ENCODE data around the gene C16orf95. TPM values are rescaled to one million over a fixed set of nuclear protein-coding genes. Genes with fewer than 3 reads are reported as not detected.

Gene C16orf95
- polyA plus RNA-seq, 3 donors: 4.3 to 5.0 (median 5.0) TPM

DNA sequence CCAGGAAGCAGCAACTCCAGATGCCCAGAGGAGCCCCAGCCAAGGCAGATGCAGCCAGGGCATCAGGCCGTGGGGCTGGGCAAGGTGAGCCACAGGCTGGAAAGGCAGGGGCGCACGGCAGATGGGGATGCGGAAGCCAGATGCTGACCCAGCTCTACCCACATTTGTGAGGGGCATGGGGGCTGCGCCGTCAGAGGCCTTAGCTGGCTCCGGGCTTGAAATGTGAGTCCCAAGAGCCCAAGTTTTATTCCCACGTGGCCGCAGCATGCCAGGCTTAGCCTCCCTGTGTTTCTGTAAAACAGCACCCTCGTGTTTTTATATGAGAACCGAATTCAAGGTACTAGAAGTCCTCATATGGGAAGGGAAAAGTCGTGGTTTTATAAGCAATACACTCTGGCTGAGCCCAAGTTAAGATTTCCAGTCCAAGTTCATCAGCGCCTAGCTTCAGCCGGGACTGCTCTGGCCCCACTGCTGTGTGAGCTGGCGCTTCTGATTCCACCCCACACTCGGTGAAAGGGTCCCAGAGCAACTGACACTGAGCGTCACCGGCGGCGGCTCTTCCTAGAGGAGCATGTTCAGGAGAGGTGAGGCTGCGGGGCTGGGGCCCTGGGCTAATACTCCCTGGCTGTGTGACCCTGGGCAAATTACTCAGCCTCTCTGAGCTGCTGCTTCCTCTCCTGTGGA is 6.7 kb upstream of the C16orf95 start:
- DNase-seq (ENCODE audit: extremely low read depth in 1 of 11, low read depth in 9 of 11, low spot score in 4 of 11): no peak

GRCh38 chr16:87322833-87323726 is 5.9 kb upstream of the C16orf95 start:
- no peak for DNase-seq (ENCODE audit: extremely low read depth in 1 of 11, low read depth in 9 of 11, low spot score in 4 of 11)

GRCh38 chr16:87322360-87322759 is 5.2 kb upstream of the C16orf95 start:
- DNase-seq (ENCODE audit: extremely low read depth in 1 of 11, low read depth in 9 of 11, low spot score in 4 of 11): no peak

GRCh38 chr16:87321336-87322107 is 4.3 kb upstream of the C16orf95 start:
- DNase-seq (ENCODE audit: extremely low read depth in 1 of 11, low read depth in 9 of 11, low spot score in 4 of 11): no peak

DNA sequence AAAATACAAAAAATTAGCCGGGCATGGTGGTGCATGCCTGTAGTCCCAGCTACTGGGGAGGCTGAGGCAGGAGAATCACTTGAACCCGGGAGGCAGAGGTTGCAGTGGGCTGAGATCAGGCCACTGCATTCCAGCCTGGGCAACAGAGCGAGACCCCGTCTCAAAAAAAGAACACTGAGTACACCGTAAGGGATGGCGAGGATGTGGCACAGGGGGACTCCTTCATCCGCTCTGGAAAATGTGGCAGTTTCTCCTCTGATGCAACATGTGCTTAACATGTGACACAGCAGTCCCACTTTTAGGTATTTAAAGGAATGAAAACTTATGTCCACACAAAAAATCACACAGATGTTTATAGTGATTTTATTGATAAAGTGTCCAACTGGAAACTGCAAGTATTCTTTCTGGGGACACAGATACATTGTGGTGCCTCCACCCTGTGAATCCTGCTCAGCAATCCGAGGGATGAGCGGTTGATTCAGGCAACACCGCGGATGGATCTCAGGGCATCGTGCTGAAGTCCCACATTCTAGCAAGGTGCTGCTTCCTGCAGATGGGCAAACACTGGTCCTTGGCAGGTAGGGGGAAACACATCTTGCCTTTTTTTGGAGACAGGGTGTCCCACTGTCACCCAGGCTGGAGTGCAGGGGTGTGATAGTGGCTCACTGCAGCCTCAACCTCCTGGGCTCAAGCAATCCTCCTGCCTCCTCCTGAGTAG is 3.5 kb upstream of the C16orf95 start:
- DNase-seq (ENCODE audit: extremely low read depth in 1 of 11, low read depth in 9 of 11, low spot score in 4 of 11): no peak

DNA sequence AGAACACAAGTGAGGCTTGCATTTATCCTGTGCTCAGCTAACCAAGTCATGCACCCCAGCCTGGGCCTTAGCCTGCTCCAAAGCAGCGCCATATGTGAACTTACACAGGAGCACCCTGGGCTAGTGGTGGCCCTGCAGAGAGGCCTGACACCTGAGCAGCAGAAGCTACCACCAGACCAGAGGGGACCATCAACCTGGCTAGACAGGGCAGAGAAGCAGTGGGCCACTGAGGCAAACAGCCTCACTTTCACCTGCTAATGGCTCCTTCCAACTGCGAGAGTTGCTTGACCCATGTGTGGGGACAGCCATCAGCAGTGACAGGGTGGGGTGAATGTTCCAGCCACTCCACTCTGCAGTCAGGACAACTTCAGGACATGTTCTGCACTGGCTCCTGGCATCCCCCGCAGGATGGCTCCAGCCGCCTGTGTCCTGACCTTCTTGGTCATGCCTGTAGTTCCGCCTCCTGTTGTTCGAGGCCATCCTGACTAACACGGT is 2.9 kb upstream of the C16orf95 start:
- no peak for DNase-seq (ENCODE audit: extremely low read depth in 1 of 11, low read depth in 9 of 11, low spot score in 4 of 11)

GRCh38 chr16:87319011-87319410 is 1.8 kb upstream of the C16orf95 start:
- no peak for DNase-seq (ENCODE audit: extremely low read depth in 1 of 11, low read depth in 9 of 11, low spot score in 4 of 11)

- peak in 3 of 11 donors; percentile 26 to 41 (median 27) for DNase-seq (ENCODE audit: extremely low read depth in 1 of 11, low read depth in 9 of 11, low spot score in 4 of 11)
Observed at GRCh38 chr16:87317750-87318644, 805 bp upstream of the C16orf95 start.

GRCh38 chr16:87316450-87316922 is 706 bp downstream of the C16orf95 start:
- no peak for DNase-seq (ENCODE audit: extremely low read depth in 1 of 11, low read depth in 9 of 11, low spot score in 4 of 11)

- no peak for DNase-seq (ENCODE audit: extremely low read depth in 1 of 11, low read depth in 9 of 11, low spot score in 4 of 11)
Observed at GRCh38 chr16:87314990-87315420, 2.2 kb downstream of the C16orf95 start.

GRCh38 chr16:87312008-87312407 is 5.2 kb downstream of the C16orf95 start:
- DNase-seq (ENCODE audit: extremely low read depth in 1 of 11, low read depth in 9 of 11, low spot score in 4 of 11): no peak

DNA sequence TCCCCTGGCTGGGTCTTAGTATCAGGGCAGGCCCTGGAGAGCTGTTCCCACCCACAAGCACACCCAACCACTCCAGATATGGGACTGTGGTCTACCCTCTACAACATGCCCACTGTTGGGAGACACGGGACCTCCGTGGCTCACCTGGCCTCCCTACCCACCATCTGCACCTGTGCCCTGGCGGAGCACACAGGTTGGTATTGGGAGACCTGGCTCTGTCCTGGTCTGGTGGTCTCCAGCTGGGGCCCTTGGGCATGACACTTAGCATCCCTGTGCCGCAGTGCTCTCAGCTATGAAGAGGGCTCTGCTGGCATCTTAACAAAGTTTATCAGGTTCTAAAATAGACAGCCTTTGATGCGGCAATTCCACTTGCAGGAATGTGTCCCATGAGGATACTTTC is 5.8 kb downstream of the C16orf95 start:
- no peak for DNase-seq (ENCODE audit: extremely low read depth in 1 of 11, low read depth in 9 of 11, low spot score in 4 of 11)

GRCh38 chr16:87310610-87311009 is 6.6 kb downstream of the C16orf95 start:
- DNase-seq (ENCODE audit: extremely low read depth in 1 of 11, low read depth in 9 of 11, low spot score in 4 of 11): no peak

DNA sequence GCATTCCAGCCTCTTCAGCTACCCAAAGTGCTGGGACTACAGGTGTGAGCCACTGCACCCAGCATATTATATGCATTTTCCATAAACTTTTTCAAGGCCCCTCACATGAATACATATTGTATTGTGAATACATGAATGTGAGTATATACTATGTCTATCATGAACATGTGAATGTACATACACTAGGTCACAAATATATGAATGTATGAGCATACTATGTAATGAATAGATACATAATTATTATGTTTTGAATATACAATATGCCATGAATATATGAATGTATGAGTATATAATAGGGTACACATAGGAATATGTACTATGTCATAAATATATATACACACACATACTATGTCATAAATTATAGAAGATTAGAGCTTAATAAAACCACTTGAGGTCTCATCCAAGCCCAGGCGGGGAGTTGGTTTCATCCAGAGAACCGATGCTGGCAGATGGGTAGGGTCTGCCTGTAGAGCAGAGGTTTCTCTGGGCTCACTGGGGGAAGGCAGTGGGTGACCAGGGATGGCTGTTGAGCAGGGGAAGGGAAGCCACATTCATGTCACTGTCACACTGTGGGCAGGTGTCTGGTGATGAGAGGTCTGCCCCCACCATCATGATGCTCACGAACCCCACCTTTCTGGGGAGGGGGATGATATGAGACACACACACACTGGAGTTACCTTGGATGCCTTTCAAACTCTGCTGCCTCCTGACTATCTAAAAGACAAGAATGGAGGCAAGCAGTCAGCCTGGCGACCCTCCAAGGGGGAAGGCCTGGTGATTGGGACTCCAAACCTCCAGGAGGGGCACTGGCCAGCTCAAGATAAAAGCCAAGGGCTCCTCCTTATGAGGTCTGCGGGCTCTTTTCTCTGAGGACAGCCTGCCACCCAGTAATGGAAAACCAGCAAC is 7.3 kb downstream of the C16orf95 start:
- DNase-seq (ENCODE audit: extremely low read depth in 1 of 11, low read depth in 9 of 11, low spot score in 4 of 11): no peak

- DNase-seq (ENCODE audit: extremely low read depth in 1 of 11, low read depth in 9 of 11, low spot score in 4 of 11): no peak
Observed at GRCh38 chr16:87308826-87309225, 8.4 kb downstream of the C16orf95 start.

DNA sequence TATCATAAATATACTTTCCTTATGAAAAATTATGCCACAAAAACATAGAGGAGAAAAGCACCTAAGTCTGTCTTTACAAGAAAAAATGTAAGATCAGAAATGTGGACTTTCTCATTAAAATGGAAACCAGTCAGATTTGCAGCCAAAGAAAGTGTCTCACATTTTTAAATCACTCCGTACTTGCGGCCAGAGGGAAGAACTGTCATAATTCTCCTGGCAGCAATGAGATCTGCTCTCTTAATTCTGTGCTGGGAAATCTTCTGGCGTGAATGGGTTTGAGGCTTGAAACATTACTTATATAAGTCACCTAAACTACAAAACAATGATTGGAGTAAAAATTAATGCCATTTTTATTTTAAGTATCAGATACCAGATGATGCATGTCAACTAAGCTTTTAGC is 10.7 kb downstream of the C16orf95 start:
- DNase-seq (ENCODE audit: extremely low read depth in 1 of 11, low read depth in 9 of 11, low spot score in 4 of 11): no peak
